Measurements from ENCODE around the gene SBNO2. TPM values are rescaled to one million over a fixed set of nuclear protein-coding genes. Genes with fewer than 3 reads are reported as not detected.
A peak's percentile ranks its signal among the peaks of the same experiment; 100 is the strongest.
"Not testable (repeated sequence)": the region's sequence is repeated elsewhere in the genome, so short reads cannot be mapped to it uniquely, and the experiment has no call there.

SBNO2 gene
- total RNA-seq, 1 donor from 2014 or later, result 53.0 TPM

- no peak for TF ChIP-seq CTCF (IDR thresholded peaks at IDR 0.05; ENCODE audit: unreplicated experiment)
- Mint-ChIP-seq H3K9me3 (no peaks in the 10 kb centered on the region), H3K27ac (no peak overlapping the region), H3K36me3 (peaks cover 7% of the 10 kb centered on the region), H3K27me3 (ENCODE audit: low read depth) (no peaks in the 10 kb centered on the region), H3K4me3 (no peak overlapping the region), H3K4me1 (peaks cover 19% of the 10 kb centered on the region)
- peak in 1 of 2 experiments; percentile 19 for DNase-seq (ENCODE audit: low spot score in 2 of 2, unreplicated experiment in 2 of 2)
Measured at GRCh38 chr19:1214862-1215731, 41.0 kb upstream of the SBNO2 start.

- H3K36me3 Mint-ChIP-seq, result peaks cover 9% of the 10 kb centered on the region
- H3K4me3 Mint-ChIP-seq, result no peak overlapping the region
- DNase-seq (ENCODE audit: low spot score in 2 of 2, unreplicated experiment in 2 of 2), result no peak
- peak overlapping the region; percentile 83 for H3K27ac Mint-ChIP-seq
- H3K9me3 Mint-ChIP-seq, result no peaks in the 10 kb centered on the region
- no peaks in the 10 kb centered on the region for H3K27me3 Mint-ChIP-seq (ENCODE audit: low read depth)
- H3K4me1 Mint-ChIP-seq, result peaks cover 24% of the 10 kb centered on the region
- no peak for TF ChIP-seq CTCF (IDR thresholded peaks at IDR 0.05; ENCODE audit: unreplicated experiment)
Measured at GRCh38 chr19:1214299-1214861, 40.3 kb upstream of the SBNO2 start.

DNA sequence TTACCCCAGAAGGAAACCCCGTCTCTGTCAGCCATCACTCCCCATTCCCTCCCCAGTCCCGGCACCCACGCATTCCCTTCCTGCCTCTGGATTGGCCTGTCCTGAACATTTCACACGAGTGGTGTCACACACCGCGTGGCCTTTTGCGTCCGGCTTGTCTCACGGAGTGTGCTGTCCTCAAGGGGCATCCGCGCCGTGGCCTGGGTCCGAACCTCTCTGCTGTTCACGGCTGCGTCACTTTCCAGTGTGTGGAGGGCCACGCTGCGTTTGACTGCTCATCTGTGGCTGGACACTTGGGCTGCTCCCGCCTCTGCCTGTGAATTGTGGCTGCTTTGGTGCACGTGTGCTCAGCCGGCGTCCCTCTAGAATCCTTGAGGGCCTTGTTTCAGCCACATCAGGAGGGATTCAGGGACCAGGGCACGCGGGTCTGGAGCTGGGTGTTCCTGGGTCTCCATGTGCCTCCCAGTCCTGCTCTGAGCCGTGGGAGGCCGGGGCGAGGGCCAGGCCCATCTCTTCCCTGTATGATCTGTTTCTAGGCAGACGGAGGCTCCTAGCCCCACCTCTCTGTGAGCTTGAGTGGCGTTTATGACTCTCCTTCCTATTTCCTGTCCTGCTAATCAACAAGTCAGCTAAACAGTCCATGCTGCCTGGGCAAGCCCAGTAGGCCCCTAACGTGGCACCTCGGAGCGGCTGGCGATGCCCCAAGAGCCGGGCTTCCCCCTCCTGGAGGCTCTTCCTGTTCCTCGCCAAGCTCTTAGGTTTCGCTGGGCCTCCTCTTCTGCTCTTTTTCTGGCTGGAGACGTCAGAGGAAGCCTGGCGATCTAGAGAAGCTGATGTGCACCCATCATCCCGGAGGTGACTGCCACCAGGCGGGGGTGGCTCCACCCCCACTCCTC is 39.6 kb upstream of the SBNO2 start:
- H3K27me3 Mint-ChIP-seq (ENCODE audit: low read depth), result no peaks in the 10 kb centered on the region
- no peak for TF ChIP-seq CTCF (IDR thresholded peaks at IDR 0.05; ENCODE audit: unreplicated experiment)
- peaks cover 9% of the 10 kb centered on the region for H3K36me3 Mint-ChIP-seq
- no peaks in the 10 kb centered on the region for H3K9me3 Mint-ChIP-seq
- peaks cover 24% of the 10 kb centered on the region for H3K4me1 Mint-ChIP-seq
- H3K27ac Mint-ChIP-seq, result peak overlapping the region; percentile 83
- no peak for DNase-seq (ENCODE audit: low spot score in 2 of 2, unreplicated experiment in 2 of 2)
- no peak overlapping the region for H3K4me3 Mint-ChIP-seq

- Mint-ChIP-seq H3K36me3 (peaks cover 9% of the 10 kb centered on the region), H3K4me1 (peaks cover 32% of the 10 kb centered on the region), H3K4me3 (no peak overlapping the region), H3K9me3 (no peaks in the 10 kb centered on the region), H3K27me3 (ENCODE audit: low read depth) (no peaks in the 10 kb centered on the region), H3K27ac (peak overlapping the region; percentile 78)
- DNase-seq (ENCODE audit: low spot score in 2 of 2, unreplicated experiment in 2 of 2), result no peak
- no peak for TF ChIP-seq CTCF (IDR thresholded peaks at IDR 0.05; ENCODE audit: unreplicated experiment)
Measured at GRCh38 chr19:1211494-1212234, 37.6 kb upstream of the SBNO2 start.

- Mint-ChIP-seq H3K9me3 (no peaks in the 10 kb centered on the region), H3K4me1 (peaks cover 33% of the 10 kb centered on the region), H3K27ac (peak overlapping the region; percentile 47), H3K4me3 (no peak overlapping the region), H3K36me3 (peaks cover 9% of the 10 kb centered on the region), H3K27me3 (ENCODE audit: low read depth) (no peaks in the 10 kb centered on the region)
- TF ChIP-seq CTCF (IDR thresholded peaks at IDR 0.05; ENCODE audit: unreplicated experiment), result no peak
- DNase-seq (ENCODE audit: low spot score in 2 of 2, unreplicated experiment in 2 of 2), result no peak
Measured at GRCh38 chr19:1210227-1210538, 36.1 kb upstream of the SBNO2 start.

DNA sequence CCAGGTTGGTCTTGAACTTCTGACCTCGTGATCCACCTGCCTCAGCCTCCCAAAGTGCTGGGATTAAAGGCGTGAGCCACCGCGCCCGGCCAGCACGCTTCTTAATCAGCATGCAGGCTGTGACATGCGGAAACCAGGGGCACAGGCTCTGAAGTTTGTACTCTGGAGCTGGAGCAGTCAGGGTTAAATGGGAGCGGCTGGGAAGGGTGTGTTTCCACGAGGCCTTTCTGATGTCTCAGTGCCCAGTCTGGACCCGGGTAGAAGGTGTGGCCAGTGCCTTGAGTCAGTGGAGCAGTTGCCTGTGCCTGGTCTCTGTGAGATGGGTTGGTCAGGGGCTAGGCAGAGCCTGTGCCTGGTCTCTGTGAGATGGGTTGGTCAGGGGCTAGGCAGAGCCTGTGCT is 34.8 kb upstream of the SBNO2 start:
- peaks cover 34% of the 10 kb centered on the region for H3K4me1 Mint-ChIP-seq
- not testable (repeated sequence) for H3K9me3 Mint-ChIP-seq; DNase-seq (ENCODE audit: low spot score in 2 of 2, unreplicated experiment in 2 of 2); H3K27me3 Mint-ChIP-seq (ENCODE audit: low read depth); H3K27ac Mint-ChIP-seq; H3K4me3 Mint-ChIP-seq; H3K36me3 Mint-ChIP-seq

Data from mesothelial cell of epicardium (in vitro differentiated cells).